DMS79 (cell line): ENCODE results near the gene COMTD1.
"Not testable (repeated sequence)": the region's sequence is repeated elsewhere in the genome, so short reads cannot be mapped to it uniquely, and the experiment has no call there.

Experiments
- DNase-seq: peaks from one replicate; lab custom pipeline; 2025; lab: John Stamatoyannopoulos, UW

The COMTD1 gene

GRCh38 chr10:75195035-75195763, 40.6 kb downstream of the COMTD1 start:
- DNase-seq: no peak

- DNase-seq: not testable (repeated sequence)
These were observed 41.1 kb downstream of the COMTD1 start for GRCh38 chr10:75194625-75195024.

GRCh38 chr10:75191821-75192568, 43.8 kb downstream of the COMTD1 start:
- no peak for DNase-seq

DNA sequence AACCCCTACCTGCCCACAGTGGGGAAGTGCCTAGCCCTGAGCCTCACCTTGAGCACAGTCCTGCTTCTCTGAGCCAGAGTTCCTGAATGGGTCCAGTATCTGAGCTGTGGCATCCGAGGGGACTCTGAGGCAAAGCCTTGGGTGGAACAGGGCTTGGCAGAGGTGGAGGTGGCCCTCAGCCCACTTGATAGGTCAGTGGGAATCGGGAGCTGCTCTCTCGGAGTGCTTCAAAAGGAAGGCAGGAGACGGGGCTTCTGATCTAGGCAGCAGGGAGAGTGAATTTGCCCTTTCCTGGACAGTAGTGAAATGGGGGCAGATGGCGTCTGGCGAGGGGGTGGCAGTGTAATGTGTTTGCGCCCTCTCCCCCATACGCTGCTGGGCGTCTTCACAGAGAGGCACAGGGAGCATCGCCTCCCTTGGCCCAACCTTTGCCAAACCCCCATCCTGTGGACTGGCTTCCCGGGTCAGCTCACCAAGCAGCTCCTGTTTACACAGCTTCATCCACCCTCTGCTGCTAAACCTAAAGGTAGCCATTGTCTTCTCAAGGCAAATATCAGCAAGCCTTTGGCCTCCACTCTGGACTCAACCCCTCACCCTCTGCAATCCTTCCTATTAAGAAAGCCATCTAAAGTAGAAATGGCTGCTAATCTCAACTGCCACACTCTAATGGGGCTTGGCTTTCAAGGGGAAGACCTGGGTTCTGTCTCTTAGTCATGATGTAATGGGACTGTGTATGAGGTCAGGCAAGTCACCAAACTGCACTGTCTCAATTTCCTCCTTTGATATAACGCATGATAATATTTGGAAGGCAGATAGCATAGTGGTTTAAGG, 46.3 kb downstream of the COMTD1 start:
- DNase-seq: no peak

- not testable (repeated sequence) for DNase-seq
These were observed 47.2 kb downstream of the COMTD1 start for GRCh38 chr10:75188522-75188921.

DNA sequence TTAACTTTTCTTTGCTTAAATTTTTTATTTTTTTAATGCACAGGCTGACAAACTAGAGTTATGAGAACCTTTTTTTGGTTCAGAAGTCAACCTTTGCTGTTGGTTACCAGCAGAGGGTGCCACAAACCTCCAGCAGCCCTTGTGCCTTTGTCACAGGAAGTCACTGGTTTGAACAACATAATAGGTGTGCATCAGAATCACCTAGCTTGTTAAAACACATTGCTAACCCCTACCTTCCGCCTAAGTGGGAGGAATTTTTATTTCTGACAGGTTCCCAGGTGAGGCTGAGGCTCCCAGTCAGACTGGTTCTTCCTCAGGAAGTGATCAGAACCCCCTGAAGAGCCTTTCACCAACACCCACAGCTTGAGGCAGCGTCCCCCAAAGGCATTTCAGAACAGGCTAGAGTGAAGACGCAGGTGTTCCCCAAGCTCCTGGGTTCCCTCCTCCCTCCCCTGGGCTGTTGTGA, 47.8 kb downstream of the COMTD1 start:
- DNase-seq: no peak

DNA sequence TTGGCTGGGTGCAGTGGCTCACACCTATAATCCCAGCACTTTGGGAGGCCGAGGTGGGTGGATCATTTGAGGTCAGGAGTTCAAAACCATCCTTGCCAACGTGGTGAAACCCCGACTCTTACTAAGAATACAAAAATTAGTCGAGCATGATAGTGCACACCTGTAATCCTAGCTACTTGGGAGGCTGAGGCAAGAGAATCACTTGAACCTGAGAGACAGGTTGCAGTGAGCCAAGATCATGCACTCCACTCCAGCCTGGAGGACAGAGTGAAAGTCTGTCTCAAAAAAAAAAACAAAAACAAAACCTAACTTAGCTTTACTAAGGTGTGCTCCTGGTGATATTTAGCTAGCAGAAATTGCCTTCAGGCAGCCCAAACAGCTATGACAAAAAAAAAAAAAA, 49.4 kb downstream of the COMTD1 start:
- DNase-seq: no peak
